Coronary artery (tissue), 2 donors: ENCODE data around the gene C1orf105.

Experiments used
- DNase-seq: peaks from one replicate; pipeline ENCODE4 v3.0.0-alpha.2; 2017; ENCODE audit warnings: low spot score
- H3K27ac ChIP-seq, 2 donors: fragments of 200-600 bp; sonication (generic); one replicate each; pipeline ENCODE4 v1.5.1; 2016 to 2019
- H3K4me3 ChIP-seq: fragments of 200-600 bp; sonication (generic); 2 replicates; pipeline ENCODE4 v1.5.1; 2016; ENCODE audit warnings: mild to moderate bottlenecking, moderate library complexity
- TF ChIP-seq, protein P1 (sequence below): fragments of 200-600 bp; sonication (generic); IDR thresholded peaks from one replicate; pipeline ENCODE4 v1.5.1; 2019; ENCODE audit warnings: antibody characterized with exemption

C1orf105 gene

DNA sequence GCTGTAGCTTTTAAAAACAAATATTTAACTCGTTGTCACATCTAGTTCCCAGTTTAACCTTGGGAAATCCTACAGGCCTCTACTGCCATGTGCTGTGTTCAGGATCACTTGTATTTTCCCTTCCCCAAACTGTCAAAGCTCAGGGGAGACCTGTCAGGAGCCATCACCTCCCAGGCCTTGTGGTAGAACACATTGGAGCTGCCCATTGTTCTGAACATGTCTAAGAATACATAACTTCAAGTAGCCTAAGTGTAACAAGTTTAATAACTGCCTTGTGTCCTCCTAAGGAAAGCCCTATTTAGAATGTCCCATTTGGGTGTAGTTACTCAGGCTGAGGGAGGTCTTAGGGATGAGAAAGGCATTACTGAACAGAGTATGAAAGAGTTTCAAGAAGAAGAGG is 52.0 kb downstream of the C1orf105 start:
- H3K4me3 ChIP-seq: no peak overlapping the region
- DNase-seq: no peak
- H3K27ac ChIP-seq: no peak overlapping the region
- TF ChIP-seq, protein P1, sequence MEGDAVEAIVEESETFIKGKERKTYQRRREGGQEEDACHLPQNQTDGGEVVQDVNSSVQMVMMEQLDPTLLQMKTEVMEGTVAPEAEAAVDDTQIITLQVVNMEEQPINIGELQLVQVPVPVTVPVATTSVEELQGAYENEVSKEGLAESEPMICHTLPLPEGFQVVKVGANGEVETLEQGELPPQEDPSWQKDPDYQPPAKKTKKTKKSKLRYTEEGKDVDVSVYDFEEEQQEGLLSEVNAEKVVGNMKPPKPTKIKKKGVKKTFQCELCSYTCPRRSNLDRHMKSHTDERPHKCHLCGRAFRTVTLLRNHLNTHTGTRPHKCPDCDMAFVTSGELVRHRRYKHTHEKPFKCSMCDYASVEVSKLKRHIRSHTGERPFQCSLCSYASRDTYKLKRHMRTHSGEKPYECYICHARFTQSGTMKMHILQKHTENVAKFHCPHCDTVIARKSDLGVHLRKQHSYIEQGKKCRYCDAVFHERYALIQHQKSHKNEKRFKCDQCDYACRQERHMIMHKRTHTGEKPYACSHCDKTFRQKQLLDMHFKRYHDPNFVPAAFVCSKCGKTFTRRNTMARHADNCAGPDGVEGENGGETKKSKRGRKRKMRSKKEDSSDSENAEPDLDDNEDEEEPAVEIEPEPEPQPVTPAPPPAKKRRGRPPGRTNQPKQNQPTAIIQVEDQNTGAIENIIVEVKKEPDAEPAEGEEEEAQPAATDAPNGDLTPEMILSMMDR: no peak

- TF ChIP-seq, protein P1: no peak
- H3K27ac ChIP-seq: no peak overlapping the region
- DNase-seq: no peak
- H3K4me3 ChIP-seq: no peak overlapping the region
Observed at GRCh38 chr1:172473302-172473701, 52.8 kb downstream of the C1orf105 start.

DNA sequence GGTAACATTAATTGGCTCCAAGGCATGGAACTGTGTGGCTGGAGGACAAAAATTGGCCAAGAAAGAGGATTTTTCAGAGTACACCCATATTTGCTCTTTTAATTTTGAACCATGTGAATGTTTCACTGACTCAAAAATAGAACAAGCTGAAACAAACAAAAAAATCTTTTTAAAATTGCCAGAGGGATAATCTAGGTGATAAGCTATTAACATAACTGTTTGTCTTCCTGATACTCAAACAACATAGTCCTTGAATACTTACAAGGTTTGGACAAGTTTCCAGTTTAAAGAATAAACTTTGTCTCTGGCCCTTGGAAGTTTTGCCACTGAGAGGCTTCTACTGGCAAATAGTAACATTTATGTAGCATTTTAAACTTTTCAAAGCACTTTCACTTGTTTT is 53.4 kb downstream of the C1orf105 start:
- Histone ChIP-seq H3K27ac (no peak overlapping the region), H3K4me3 (no peak overlapping the region)
- DNase-seq: no peak
- TF ChIP-seq, protein P1: no peak

DNA sequence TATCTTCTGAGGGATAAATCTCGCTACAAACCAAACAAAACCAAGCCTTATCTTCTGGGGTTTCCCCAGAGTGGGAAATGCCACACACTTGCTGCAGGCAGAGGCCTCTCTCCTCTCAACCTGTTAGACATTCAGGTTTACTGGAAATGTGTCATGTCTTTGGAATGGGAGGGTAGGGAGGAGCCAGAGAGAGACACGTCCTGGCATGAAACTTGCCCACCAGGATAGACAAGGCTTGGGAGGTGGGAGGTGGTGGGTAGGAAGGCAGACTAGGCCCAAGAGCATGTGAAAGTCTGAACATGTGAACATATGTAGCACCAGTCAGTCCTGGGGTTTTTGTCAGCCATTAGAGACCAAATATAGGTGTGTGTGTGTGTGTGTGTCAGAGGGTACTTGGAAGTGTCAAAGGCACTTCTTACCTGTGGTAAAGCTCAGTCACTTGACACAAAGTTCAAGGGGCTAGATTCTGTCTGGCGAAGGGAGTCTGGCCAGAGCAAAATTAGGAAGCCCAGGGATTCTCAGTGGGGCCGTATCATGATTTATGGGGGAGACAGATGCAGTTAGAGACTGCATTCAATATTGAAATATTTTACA is 55.8 kb downstream of the C1orf105 start:
- TF ChIP-seq, protein P1: no peak
- no peak overlapping the region for H3K27ac ChIP-seq
- no peak overlapping the region for H3K4me3 ChIP-seq
- no peak for DNase-seq

GRCh38 chr1:172477216-172477615 is 56.7 kb downstream of the C1orf105 start:
- no peak for DNase-seq
- TF ChIP-seq, protein P1: no peak
- no peak overlapping the region for H3K27ac ChIP-seq
- H3K4me3 ChIP-seq: no peak overlapping the region

- H3K27ac ChIP-seq: no peak overlapping the region
- no peak overlapping the region for H3K4me3 ChIP-seq
- DNase-seq: no peak
- TF ChIP-seq, protein P1: no peak
Observed at GRCh38 chr1:172477741-172478140, 57.3 kb downstream of the C1orf105 start.

GRCh38 chr1:172478485-172478884 is 58.0 kb downstream of the C1orf105 start:
- Histone ChIP-seq H3K27ac (no peak overlapping the region), H3K4me3 (no peak overlapping the region)
- DNase-seq: no peak
- TF ChIP-seq, protein P1: no peak
